A673 (cell line): ENCODE measurements around the gene KRTAP5-2. TPM values are rescaled to one million over a fixed set of nuclear protein-coding genes. Genes with fewer than 3 reads are reported as not detected.

ENCODE experiments used
- BruUV-seq: library from RNA; stranded (reverse); fragments of 400-500 nt; replicated peaks from 2 replicates; lab custom pipeline; 2021; lab: Mats Ljungman, UMichigan
- CTCF ChIA-PET: fragments of 300-600 bp; sonication (Branson Sonifier 250); formaldehyde crosslinking; loops from one replicate; lab custom pipeline; 2022; ENCODE audit warnings: antibody characterized with exemption; lab: Charles Lee
- POLR2A ChIA-PET: fragments of 300-600 bp; sonication (Branson Sonifier 250); formaldehyde crosslinking; loops from one replicate; lab custom pipeline; 2022; ENCODE audit warnings: antibody characterized with exemption; ENCODE audit not compliant: low non-redundant PET; lab: Charles Lee
- DNase-seq: peaks from one replicate; pipeline ENCODE4 v3.0.0-alpha.2; 2015; ENCODE audit warnings: low spot score
- H3K27ac ChIP-seq: fragments of 200-600 bp; sonication (generic); 2 replicates; pipeline ENCODE4 v1.5.1; 2016; ENCODE audit warnings: mixed run types, low read depth, mild to moderate bottlenecking, mixed read lengths, antibody characterized with exemption, low read length; ENCODE audit not compliant: poor library complexity, severe bottlenecking
- H3K27me3 ChIP-seq: fragments of 200-600 bp; sonication (generic); replicated peaks from 2 replicates; pipeline ENCODE4 v1.6.1; 2017; ENCODE audit warnings: mixed run types, low read depth, mild to moderate bottlenecking, mixed read lengths, antibody characterized with exemption, low read length; ENCODE audit not compliant: insufficient read depth, poor library complexity
- H3K36me3 ChIP-seq: fragments of 200-600 bp; sonication (generic); 2 replicates; pipeline ENCODE4 v1.6.1; 2016; ENCODE audit warnings: mixed run types, mild to moderate bottlenecking, mixed read lengths, antibody characterized with exemption, low read length; ENCODE audit not compliant: insufficient read depth, poor library complexity, severe bottlenecking
- H3K4me1 ChIP-seq: fragments of 200-600 bp; sonication (generic); 2 replicates; pipeline ENCODE4 v1.6.1; 2017; ENCODE audit warnings: mixed run types, mild to moderate bottlenecking, mixed read lengths, antibody characterized with exemption, low read length; ENCODE audit not compliant: insufficient read depth, poor library complexity, severe bottlenecking
- H3K4me3 ChIP-seq: fragments of 200-600 bp; sonication (generic); 2 replicates; pipeline ENCODE4 v1.5.1; 2016; ENCODE audit warnings: low read depth, mixed run types, mild to moderate bottlenecking, mixed read lengths, low read length; ENCODE audit not compliant: poor library complexity, severe bottlenecking
- H3K9me3 ChIP-seq: fragments of 200-600 bp; sonication (generic); 2 replicates; pipeline ENCODE4 v1.6.1; 2016; ENCODE audit warnings: mixed run types, low read depth, mild to moderate bottlenecking, mixed read lengths, antibody characterized with exemption, low read length; ENCODE audit not compliant: poor library complexity, severe bottlenecking
- CTCF ChIP-seq: fragments of 300-800, 200-600 bp; sonication (generic); conservative IDR thresholded peaks from 2 replicates; pipeline ENCODE4 v1.5.1; 2017; ENCODE audit warnings: low read depth, mild to moderate bottlenecking, antibody characterized with exemption, low read length, moderate library complexity, mixed read lengths
- EZH2 ChIP-seq: fragments of 200-600 bp; sonication (generic); IDR thresholded peaks from 2 replicates; pipeline ENCODE4 v1.6.1; 2017; ENCODE audit warnings: borderline replicate concordance, low read depth, mild to moderate bottlenecking, mixed read lengths, antibody characterized with exemption, low read length; ENCODE audit not compliant: poor library complexity, severe bottlenecking
- intact Hi-C: fragments of 100-400 bp; cut with micrococcal nuclease; formaldehyde crosslinking; loops from one replicate; pipeline ENCODE4 v1.10.0; 2022; ENCODE audit not compliant: unreplicated experiment
- total RNA-seq: library from RNA; stranded (reverse); gene quantifications from 2 replicates; pipeline ENCODE4 v1.2.3, GENCODE V29; 2021

Gene KRTAP5-2
- total RNA-seq, 1 experiment from 2014 or later = not detected

- no peaks in the 10 kb centered on the region for H3K36me3 ChIP-seq
- intact Hi-C loops = no loop called here
- no peaks in the 10 kb centered on the region for H3K4me1 ChIP-seq
- ChIA-PET POLR2A (no interaction called here), CTCF (no interaction called here)
- H3K9me3 ChIP-seq = no peaks in the 10 kb centered on the region
- no peak overlapping the region for H3K27ac ChIP-seq
- no peak overlapping the region for H3K4me3 ChIP-seq
- H3K27me3 ChIP-seq = no peaks in the 10 kb centered on the region
- TF ChIP-seq CTCF (0 out of 2 replicates have a peak, but pooled peaks have one; percentile 15), EZH2 (no peak)
- no TSS peak for BruUV-seq
- DNase-seq = no peak
Measured at GRCh38 chr11:1566381-1567051, 31.6 kb downstream of the KRTAP5-2 start.

GRCh38 chr11:1565904-1566247 is 32.2 kb downstream of the KRTAP5-2 start:
- Histone ChIP-seq H3K4me1 (no peaks in the 10 kb centered on the region), H3K9me3 (no peaks in the 10 kb centered on the region), H3K36me3 (no peaks in the 10 kb centered on the region), H3K27ac (no peak overlapping the region), H3K4me3 (no peak overlapping the region), H3K27me3 (no peaks in the 10 kb centered on the region)
- intact Hi-C loops = no loop called here
- DNase-seq = no peak
- POLR2A ChIA-PET = no interaction called here
- no TSS peak for BruUV-seq
- TF ChIP-seq CTCF = no peak
- TF ChIP-seq EZH2 = no peak
- CTCF ChIA-PET = no interaction called here

- Histone ChIP-seq H3K4me3 (no peak overlapping the region), H3K27ac (no peak overlapping the region), H3K9me3 (no peaks in the 10 kb centered on the region), H3K4me1 (no peaks in the 10 kb centered on the region), H3K27me3 (no peaks in the 10 kb centered on the region), H3K36me3 (no peaks in the 10 kb centered on the region)
- no peak for DNase-seq
- ChIA-PET POLR2A (no interaction called here), CTCF (interaction anchor here (0.7 to 1.5 kb wide), 2 partner anchors 10 to 19 kb away, joined by 4 to 9 read pairs; no protein-coding TSS in a partner anchor)
- intact Hi-C loops = no loop called here
- BruUV-seq = no TSS peak
- TF ChIP-seq CTCF (no peak), EZH2 (no peak)
Measured at GRCh38 chr11:1565173-1565903, 32.8 kb downstream of the KRTAP5-2 start.
